Erythroblast (primary cell): ENCODE measurements around the gene RAD51B.

Experiments
- GATA1 ChIP-seq: IDR thresholded peaks from 2 replicates; pipeline ENCODE4 v1.6.1; 2011; ENCODE audit warnings: low read depth, mild to moderate bottlenecking, control low read depth, low read length, moderate library complexity
- POLR2A ChIP-seq: IDR thresholded peaks from 2 replicates; pipeline ENCODE4 v1.6.1; 2011; ENCODE audit warnings: mild to moderate bottlenecking, low read length

GRCh38 chr14:67851785-67852410 is 32.3 kb downstream of the RAD51B start:
- TF ChIP-seq POLR2A (no peak), GATA1 (no peak)
